GM06990 (cell line): Measurements from ENCODE around the gene SPATA3.

Experiments
- DNase-seq: peaks from one replicate; pipeline ENCODE4 v3.0.0-alpha.2; 2011; ENCODE audit not compliant: insufficient read length; ENCODE audit errors: extremely low read depth
- H3K27me3 ChIP-seq: replicated peaks from 2 replicates; pipeline ENCODE4 v1.6.0; 2011; ENCODE audit warnings: low read length; ENCODE audit not compliant: control insufficient read depth, insufficient read depth
- H3K36me3 ChIP-seq: 2 replicates; pipeline ENCODE4 v1.5.1; 2011; ENCODE audit warnings: low read length; ENCODE audit not compliant: control insufficient read depth, insufficient read depth
- H3K4me3 ChIP-seq: replicated peaks from 2 replicates; pipeline ENCODE4 v1.5.1; 2011; ENCODE audit warnings: low read depth, mild to moderate bottlenecking, control low read depth, low read length
- CTCF ChIP-seq: IDR thresholded peaks from 2 replicates; pipeline ENCODE4 v1.5.1; 2011; ENCODE audit warnings: low read length, control low read depth, mild to moderate bottlenecking, inconsistent platforms; ENCODE audit not compliant: insufficient read depth, poor library complexity, severe bottlenecking

The SPATA3 gene

GRCh38 chr2:230981704-230982103 lies 14.2 kb upstream of the SPATA3 start:
- no peak for DNase-seq
- H3K36me3 ChIP-seq = 0 out of 2 replicates have a peak, but pooled peaks cover 1% of the 10 kb centered on the region
- no peaks in the 10 kb centered on the region for H3K27me3 ChIP-seq
- no peak overlapping the region for H3K4me3 ChIP-seq
- no peak for TF ChIP-seq CTCF

GRCh38 chr2:230982126-230982525 lies 13.8 kb upstream of the SPATA3 start:
- 0 out of 2 replicates have a peak, but pooled peaks cover 1% of the 10 kb centered on the region for H3K36me3 ChIP-seq
- peak overlapping the region; percentile 17; the same call in 1 of the 2 replicates for H3K4me3 ChIP-seq
- no peak for TF ChIP-seq CTCF

GRCh38 chr2:230982528-230982927 lies 13.4 kb upstream of the SPATA3 start:
- no peak for TF ChIP-seq CTCF
- Histone ChIP-seq H3K36me3 (0 out of 2 replicates have a peak, but pooled peaks cover 1% of the 10 kb centered on the region), H3K4me3 (no peak overlapping the region), H3K27me3 (no peaks in the 10 kb centered on the region)
- no peak for DNase-seq

More at GRCh38 chr2:230982126-230982525, 13.8 kb upstream of the SPATA3 start:
- no peaks in the 10 kb centered on the region for H3K27me3 ChIP-seq
- DNase-seq = no peak

GRCh38 chr2:230983566-230983965 lies 12.4 kb upstream of the SPATA3 start:
- DNase-seq = no peak

GRCh38 chr2:230984393-230985220 lies 11.3 kb upstream of the SPATA3 start:
- Histone ChIP-seq H3K27me3 (no peaks in the 10 kb centered on the region), H3K4me3 (peak overlapping the region; percentile 57), H3K36me3 (0 out of 2 replicates have a peak, but pooled peaks cover 1% of the 10 kb centered on the region)
- TF ChIP-seq CTCF = no peak
- DNase-seq = peak; percentile 83

More at GRCh38 chr2:230983566-230983965, 12.4 kb upstream of the SPATA3 start:
- Histone ChIP-seq H3K27me3 (no peaks in the 10 kb centered on the region), H3K4me3 (no peak overlapping the region), H3K36me3 (0 out of 2 replicates have a peak, but pooled peaks cover 1% of the 10 kb centered on the region)
- no peak for TF ChIP-seq CTCF
